Activated naive CD8-positive, alpha-beta T cell (primary cell): ENCODE measurements around the gene LCE1E.

Source experiments
- H3K27ac Mint-ChIP-seq: one replicate; pipeline ENCODE4 v1.8.0; 2021; ENCODE audit warnings: mixed read lengths
- H3K27me3 Mint-ChIP-seq: one replicate; pipeline ENCODE4 v1.8.0; 2021; ENCODE audit warnings: mixed read lengths
- H3K36me3 Mint-ChIP-seq: one replicate; pipeline ENCODE4 v1.8.0; 2021; ENCODE audit warnings: mixed read lengths
- H3K4me1 Mint-ChIP-seq: one replicate; pipeline ENCODE4 v1.8.0; 2021; ENCODE audit warnings: low read depth, mixed read lengths
- H3K4me3 Mint-ChIP-seq: one replicate; pipeline ENCODE4 v1.8.0; 2021; ENCODE audit warnings: mild to moderate bottlenecking, mixed read lengths
- H3K9me3 Mint-ChIP-seq: one replicate; pipeline ENCODE4 v1.8.0; 2021; ENCODE audit warnings: low read depth, mixed read lengths

The LCE1E gene

GRCh38 chr1:152823294-152823693 lies 37.2 kb downstream of the LCE1E start:
- H3K27ac Mint-ChIP-seq, result no peak overlapping the region
- no peaks in the 10 kb centered on the region for H3K4me1 Mint-ChIP-seq
- H3K9me3 Mint-ChIP-seq, result no peaks in the 10 kb centered on the region
- no peak overlapping the region for H3K4me3 Mint-ChIP-seq
- H3K27me3 Mint-ChIP-seq, result peaks cover 11% of the 10 kb centered on the region
- no peaks in the 10 kb centered on the region for H3K36me3 Mint-ChIP-seq

GRCh38 chr1:152824964-152825363 lies 38.9 kb downstream of the LCE1E start:
- Mint-ChIP-seq H3K4me1 (no peaks in the 10 kb centered on the region), H3K9me3 (no peaks in the 10 kb centered on the region), H3K4me3 (no peak overlapping the region), H3K27me3 (peaks cover 12% of the 10 kb centered on the region), H3K27ac (no peak overlapping the region), H3K36me3 (no peaks in the 10 kb centered on the region)

GRCh38 chr1:152827173-152827572 lies 41.1 kb downstream of the LCE1E start, which contains the start of gene LCE1A:
Gene LCE1A (plus strand): TSS chr1:152827473. CDS start chr1:152827473, 0 bp downstream.
- Mint-ChIP-seq H3K4me1 (no peaks in the 10 kb centered on the region), H3K36me3 (no peaks in the 10 kb centered on the region), H3K27me3 (peaks cover 12% of the 10 kb centered on the region), H3K27ac (no peak within 1 kb of the TSS), H3K9me3 (no peaks in the 10 kb centered on the region), H3K4me3 (no peak within 1 kb of the TSS)

GRCh38 chr1:152836870-152837269 lies 50.8 kb downstream of the LCE1E start:
- no peaks in the 10 kb centered on the region for H3K4me1 Mint-ChIP-seq
- H3K36me3 Mint-ChIP-seq, result no peaks in the 10 kb centered on the region
- no peak overlapping the region for H3K27ac Mint-ChIP-seq
- peaks cover 9% of the 10 kb centered on the region for H3K27me3 Mint-ChIP-seq
- no peak overlapping the region for H3K4me3 Mint-ChIP-seq
- no peaks in the 10 kb centered on the region for H3K9me3 Mint-ChIP-seq
